A549 (cell line): ENCODE data around the gene ROBO3. TPM values are rescaled to one million over a fixed set of nuclear protein-coding genes. Genes with fewer than 3 reads are reported as not detected.

Source experiments
- ATAC-seq, 2 experiments: fragments of 200-7000 bp in 1 of 2; fragments of >200 bp in 1 of 2; cut with Nextera tagmentation in 1 of 2; cut with Tn5 transposase in 1 of 2; 3 replicates each; pipeline versions ENCODE4 v1.8.0 to v1.9.1; 2018 to 2020; ENCODE audit warnings: mild to moderate bottlenecking in 1 of 2, moderate library complexity in 1 of 2
- CTCF ChIA-PET: fragments of 300-600 bp; sonication (Branson Sonifier 250); formaldehyde crosslinking; extraction: SDS; loops from one replicate; lab custom pipeline; 2021; ENCODE audit warnings: antibody characterized with exemption, inconsistent platforms; lab: Yijun Ruan, JAX
- POLR2A ChIA-PET: fragments of 350-600 bp; formaldehyde crosslinking; extraction: SDS; loops from one replicate; lab custom pipeline; 2021; ENCODE audit warnings: antibody characterized with exemption, inconsistent platforms; lab: Yijun Ruan, JAX
- DNase-seq, 2 experiments: peaks; one replicate each; pipeline versions ENCODE4 v3.0.0 to v3.0.0-alpha.2; 2011 to 2016; ENCODE audit warnings: low read depth in 1 of 2, low spot score in 1 of 2
- FAIRE-seq: peaks from 2 replicates; lab custom pipeline; 2011; peaks lifted over from hg19 to GRCh38; lab: Jason Lieb, UNC
- H3K27ac ChIP-seq, 2 experiments: fragments of >200 bp; sonication (Bioruptor Twin); formaldehyde crosslinking; 3 replicates each; pipeline ENCODE4 v1.5.1; 2016 to 2017
- H3K4me1 ChIP-seq: fragments of >200 bp; sonication (Bioruptor Twin); formaldehyde crosslinking; 3 replicates; pipeline ENCODE4 v1.6.1; 2016
- H3K4me2 ChIP-seq: fragments of >200 bp; sonication (Bioruptor Twin); formaldehyde crosslinking; 3 replicates; pipeline ENCODE4 v1.6.1; 2016
- H3K4me3 ChIP-seq: fragments of >200 bp; sonication (Bioruptor Twin); formaldehyde crosslinking; 3 replicates; pipeline ENCODE4 v1.5.1; 2016
- H3K9me3 ChIP-seq: fragments of >200 bp; sonication (Bioruptor Twin); formaldehyde crosslinking; 3 replicates; pipeline ENCODE4 v1.6.1; 2016
- CBX2 ChIP-seq: fragments of 200-600 bp; sonication (generic); IDR thresholded peaks from 2 replicates; pipeline ENCODE4 v1.6.1; 2016; ENCODE audit warnings: low read depth, mild to moderate bottlenecking, borderline replicate concordance
- CBX8 ChIP-seq: fragments of 200-600 bp; sonication (generic); IDR thresholded peaks from 2 replicates; pipeline ENCODE4 v1.6.1; 2016
- CHD4 ChIP-seq: fragments of 200-600 bp; sonication (generic); IDR thresholded peaks from 2 replicates; pipeline ENCODE4 v1.6.1; 2016; ENCODE audit warnings: antibody characterized with exemption, mild to moderate bottlenecking, borderline replicate concordance
- EHF ChIP-seq: fragments of 250-450 bp; sonication (Bioruptor Pico); IDR thresholded peaks from 2 replicates; pipeline ENCODE4 v1.5.0; 2020; ENCODE audit warnings: mild to moderate bottlenecking
- FOSL2 ChIP-seq, 2 experiments: fragments of 450-650 bp in 1 of 2; fragments of >200 bp in 1 of 2; sonication (Bioruptor Twin) in 1 of 2; formaldehyde crosslinking; IDR thresholded peaks; 2 replicates each; pipeline versions ENCODE4 v1.5.0 to v1.6.1; 2016 to 2020; ENCODE audit warnings: mild to moderate bottlenecking in 1 of 2, moderate library complexity in 1 of 2
- FOXS1 ChIP-seq: fragments of 250-450 bp; sonication (Bioruptor Pico); IDR thresholded peaks from 2 replicates; pipeline ENCODE4 v1.5.0; 2020; ENCODE audit warnings: mild to moderate bottlenecking, moderate library complexity
- GATA3 ChIP-seq: IDR thresholded peaks from 2 replicates; pipeline ENCODE4 v1.6.1; 2012; ENCODE audit warnings: borderline replicate concordance
- HMGXB4 ChIP-seq: fragments of 250-450 bp; sonication (Bioruptor Pico); IDR thresholded peaks from 2 replicates; pipeline ENCODE4 v1.5.0; 2021; ENCODE audit warnings: mild to moderate bottlenecking, moderate library complexity, borderline replicate concordance
- HOXA7 ChIP-seq: fragments of 250-450 bp; sonication (Bioruptor Pico); IDR thresholded peaks from 2 replicates; pipeline ENCODE4 v1.5.0; 2020; ENCODE audit warnings: mild to moderate bottlenecking, moderate library complexity
- HOXB13 ChIP-seq: fragments of 250-450 bp; sonication (Bioruptor Pico); IDR thresholded peaks from 2 replicates; pipeline ENCODE4 v1.5.0; 2020; ENCODE audit warnings: low read depth, mild to moderate bottlenecking, moderate library complexity
- MAFK ChIP-seq: fragments of 450-650 bp; IDR thresholded peaks from 2 replicates; pipeline ENCODE4 v1.6.1; 2014; ENCODE audit not compliant: partially characterized antibody
- MAX ChIP-seq: IDR thresholded peaks from 2 replicates; pipeline ENCODE4 v1.6.1; 2012
- MYC ChIP-seq: IDR thresholded peaks from 2 replicates; pipeline ENCODE4 v1.6.1; 2012; ENCODE audit warnings: mild to moderate bottlenecking, inconsistent platforms, low read length, improper control_type of control experiment, borderline replicate concordance
- NR3C1 ChIP-seq: fragments of >200 bp; sonication (Bioruptor Twin); formaldehyde crosslinking; IDR thresholded peaks from 3 replicates; pipeline ENCODE4 v1.6.1; 2017
- POLR2A ChIP-seq: IDR thresholded peaks from 2 replicates; pipeline ENCODE4 v1.6.1; 2012; ENCODE audit warnings: mild to moderate bottlenecking, low read length
- POLR2AphosphoS2 ChIP-seq: conservative IDR thresholded peaks from 2 replicates; pipeline ENCODE4 v1.6.1; 2012; ENCODE audit warnings: low read length, improper control_type of control experiment, inconsistent platforms
- RCOR1 ChIP-seq: fragments of 150-350 bp; IDR thresholded peaks from 2 replicates; pipeline ENCODE4 v1.6.1; 2014; ENCODE audit warnings: antibody characterized with exemption, low read length, low read depth
- REST ChIP-seq: fragments of 200-600 bp; sonication (generic); IDR thresholded peaks from 2 replicates; pipeline ENCODE4 v1.6.1; 2016; ENCODE audit warnings: antibody characterized with exemption, mild to moderate bottlenecking, moderate library complexity
- RNF2 ChIP-seq: fragments of 200-600 bp; sonication (generic); IDR thresholded peaks from 2 replicates; pipeline ENCODE4 v1.6.1; 2016; ENCODE audit warnings: low read depth, mild to moderate bottlenecking, antibody characterized with exemption, moderate library complexity, borderline replicate concordance
- SMC3 ChIP-seq: fragments of >200 bp; sonication (Bioruptor Twin); formaldehyde crosslinking; IDR thresholded peaks from 3 replicates; pipeline ENCODE4 v1.6.1; 2018; ENCODE audit warnings: inconsistent platforms
- SREBF2 ChIP-seq: fragments of 450-650 bp; IDR thresholded peaks from 2 replicates; pipeline ENCODE4 v1.6.1; 2014; ENCODE audit warnings: mild to moderate bottlenecking, moderate library complexity
- ZC3H11A ChIP-seq: fragments of 450-650 bp; IDR thresholded peaks from 2 replicates; pipeline ENCODE4 v1.6.1; 2014; ENCODE audit warnings: antibody characterized with exemption, mild to moderate bottlenecking
- ZSCAN20 ChIP-seq: fragments of 250-450 bp; sonication (Bioruptor Pico); IDR thresholded peaks from 2 replicates; pipeline ENCODE4 v1.8.0; 2022; ENCODE audit warnings: mild to moderate bottlenecking, moderate library complexity
- WGBS: methylation state at CpG from one replicate; pipeline ENCODE4 v1.1.6; 2017; ENCODE audit errors: missing lambda C conversion rate; 5-methylcytosine and 5-hydroxymethylcytosine counted together
- polyA plus RNA-seq, 4 experiments: library from polyadenylated mRNA; depleted of rRNA in 3 of 4; stranded (reverse); fragments of >200 nt; fragmentation: RNase III in 1 of 4; extraction: RNeasy Plus Mini Kit Qiagen cat#74134 plus additional on column Dnase treatment in 1 of 4; gene quantifications; 2 replicates in 3 of 4; 3 replicates in 1 of 4; pipeline ENCODE4 v1.2.3, GENCODE V29; 2011 to 2017

The ROBO3 gene
- polyA plus RNA-seq, 2 of the 4 experiments (the other 2 are of a cell fraction) = 2.1 to 2.8 TPM

GRCh38 chr11:124879493-124880289 is 14.5 kb downstream of the ROBO3 start:
- CTCF ChIA-PET = interaction anchor here (1.0 to 2.2 kb wide), 3 partner anchors 11 to 42 kb away, joined by 3 to 6 read pairs (median 5); no protein-coding TSS in a partner anchor
- H3K4me1 ChIP-seq = peaks cover 6% of the 10 kb centered on the region; the same call in 1 of the 3 replicates
- ATAC-seq (no peak), DNase-seq (no peak)
- H3K4me3 ChIP-seq = no peak overlapping the region
- TF ChIP-seq FOXS1 (no peak), MAFK (no peak), SREBF2 (no peak), ZC3H11A (no peak), ZSCAN20 (CRISPR knock-in tag) (no peak), EHF (CRISPR knock-in tag) (no peak), HOXB13 (CRISPR knock-in tag) (no peak), GATA3 (no peak), NR3C1 (no peak), FOSL2 (IDR thresholded peaks at IDR 0.05) (no peak), FOSL2 (CRISPR knock-in tag; IDR thresholded peaks at IDR 0.05) (no peak), CHD4 (no peak)
- TF ChIP-seq, all 56 proteins: peak for 0
- no peaks in the 10 kb centered on the region for H3K9me3 ChIP-seq
- WGBS = 85% methylated on average over 6 of the region's 16 CpGs
- no peak for FAIRE-seq
- POLR2A ChIA-PET = no interaction called here
- H3K4me2 ChIP-seq = no peak overlapping the region
- no peak overlapping the region for H3K27ac ChIP-seq

- Histone ChIP-seq H3K4me2 (no peak overlapping the region), H3K9me3 (no peaks in the 10 kb centered on the region), H3K27ac (no peak overlapping the region), H3K4me1 (peaks cover 6% of the 10 kb centered on the region; the same call in 1 of the 3 replicates), H3K4me3 (no peak overlapping the region)
- ATAC-seq = no peak
- DNase-seq = no peak
- FAIRE-seq = no peak
- 80% methylated on average over 3 of the region's 10 CpGs for whole genome bisulfite sequencing
- ChIA-PET POLR2A (no interaction called here), CTCF (interaction anchor here (1.0 to 1.8 kb wide), 3 partner anchors 11 to 42 kb away, joined by 3 to 6 read pairs (median 4); no protein-coding TSS in a partner anchor)
- TF ChIP-seq CBX8 (no peak), HMGXB4 (CRISPR knock-in tag) (no peak), MAX (no peak), CBX2 (no peak), MAFK (no peak), GATA3 (no peak), RNF2 (no peak), HOXB13 (CRISPR knock-in tag) (no peak), RCOR1 (no peak), MYC (no peak), POLR2A (no peak), POLR2AphosphoS2 (no peak), HOXA7 (CRISPR knock-in tag) (no peak), REST (no peak), SMC3 (no peak)
Measured at GRCh38 chr11:124880290-124880611, 15.0 kb downstream of the ROBO3 start.
